GM23248 (cell line): ENCODE results near the gene RPS6KB2. TPM values are rescaled to one million over a fixed set of nuclear protein-coding genes. Genes with fewer than 3 reads are reported as not detected.
A peak's percentile ranks its signal among the peaks of the same experiment; 100 is the strongest.

Source experiments
- DNase-seq: peaks from one replicate; pipeline ENCODE4 v3.0.0-alpha.2; 2015
- H2AFZ ChIP-seq: fragments of 200-600 bp; sonication (generic); 2 replicates; pipeline ENCODE4 v1.6.1; 2016; ENCODE audit warnings: antibody characterized with exemption
- H3F3A ChIP-seq: fragments of 200-600 bp; sonication (generic); 2 replicates; pipeline ENCODE4 v1.6.1; 2016; ENCODE audit warnings: mild to moderate bottlenecking, antibody characterized with exemption, mixed run types; ENCODE audit not compliant: insufficient read depth
- H3K27ac ChIP-seq: fragments of 200-600 bp; sonication (generic); 2 replicates; pipeline ENCODE4 v1.5.1; 2016; ENCODE audit warnings: mild to moderate bottlenecking
- H3K27me3 ChIP-seq: fragments of 200-600 bp; sonication (generic); replicated peaks from 2 replicates; pipeline ENCODE4 v1.6.1; 2016; ENCODE audit warnings: mild to moderate bottlenecking; ENCODE audit not compliant: insufficient read depth
- H3K36me3 ChIP-seq: fragments of 200-600 bp; sonication (generic); 2 replicates; pipeline ENCODE4 v1.6.1; 2016; ENCODE audit warnings: low read depth, mild to moderate bottlenecking
- H3K4me1 ChIP-seq: fragments of 200-600 bp; sonication (generic); 2 replicates; pipeline ENCODE4 v1.6.1; 2016; ENCODE audit warnings: mild to moderate bottlenecking; ENCODE audit not compliant: insufficient read depth
- H3K4me2 ChIP-seq: fragments of 200-600 bp; sonication (generic); one replicate; pipeline ENCODE4 v1.6.1; 2016; ENCODE audit warnings: mild to moderate bottlenecking; ENCODE audit not compliant: unreplicated experiment
- H3K4me3 ChIP-seq: fragments of 200-600 bp; sonication (generic); 2 replicates; pipeline ENCODE4 v1.5.1; 2016; ENCODE audit warnings: mild to moderate bottlenecking
- H3K79me2 ChIP-seq: fragments of 200-600 bp; sonication (generic); 2 replicates; pipeline ENCODE4 v1.6.1; 2016; ENCODE audit warnings: mild to moderate bottlenecking; ENCODE audit not compliant: insufficient read depth
- H3K9ac ChIP-seq: fragments of 200-600 bp; sonication (generic); 2 replicates; pipeline ENCODE4 v1.6.1; 2016; ENCODE audit warnings: mild to moderate bottlenecking
- H3K9me2 ChIP-seq: fragments of 200-600 bp; sonication (generic); 2 replicates; pipeline ENCODE4 v1.6.1; 2016; ENCODE audit warnings: mixed run types, mild to moderate bottlenecking, moderate library complexity; ENCODE audit not compliant: insufficient read depth
- H3K9me3 ChIP-seq: fragments of 200-600 bp; sonication (generic); one replicate; pipeline ENCODE4 v1.6.1; 2017; ENCODE audit warnings: low read depth
- H4K20me1 ChIP-seq: fragments of 200-600 bp; sonication (generic); 2 replicates; pipeline ENCODE4 v1.6.0; 2016; ENCODE audit not compliant: insufficient read depth
- EZH2 ChIP-seq: fragments of 200-600 bp; sonication (generic); IDR thresholded peaks from 2 replicates; pipeline ENCODE4 v1.6.1; 2018; ENCODE audit warnings: antibody characterized with exemption, mild to moderate bottlenecking; ENCODE audit not compliant: insufficient read depth, poor library complexity, severe bottlenecking
- EZH2phosphoT487 ChIP-seq: fragments of 200-600 bp; sonication (generic); IDR thresholded peaks from 2 replicates; pipeline ENCODE4 v1.6.1; 2018; ENCODE audit warnings: antibody characterized with exemption, moderate library complexity, mild to moderate bottlenecking, low read depth; ENCODE audit not compliant: insufficient read depth
- WGBS, 2 experiments: methylation state at CpG; one replicate each; pipeline ENCODE4 v1.1.6; 2015 to 2017; ENCODE audit warnings: low lambda C conversion rate in 2 of 2, low coverage in 1 of 2; ENCODE audit errors: missing lambda C conversion rate in 2 of 2; 5-methylcytosine and 5-hydroxymethylcytosine counted together
- in situ Hi-C: fragments of 300-500 bp; cut with MboI; formaldehyde crosslinking; loops from 2 replicates; pipeline ENCODE4 v1.15.0; 2020
- polyA plus RNA-seq: library from polyadenylated mRNA; unstranded; fragments of >200 nt; fragmentation: Nextera tagmentation; extraction: Ambion mirVana; gene quantifications from 2 replicates; pipeline ENCODE4 v1.2.1, GENCODE V29; 2016
- total RNA-seq: library from RNA; depleted of rRNA; stranded (reverse); fragments of >200 nt; shearing (Covaris generic); gene quantifications from 2 replicates; pipeline ENCODE4 v1.2.3, GENCODE V29; 2014

Gene RPS6KB2
- total and polyA plus RNA-seq, 2 experiments from 2014 or later: 52.3 to 68.0 TPM

GRCh38 chr11:67418476-67419281 lies 9.6 kb upstream of the RPS6KB2 start:
- H3K27ac ChIP-seq: no peak overlapping the region
- no peak for TF ChIP-seq EZH2
- no peak for TF ChIP-seq EZH2phosphoT487
- no peak overlapping the region for H3K4me2 ChIP-seq
- no peak for DNase-seq
- H3K4me3 ChIP-seq: no peak overlapping the region
- H3K9me2 ChIP-seq: no peaks in the 10 kb centered on the region
- H4K20me1 ChIP-seq: no peaks in the 10 kb centered on the region
- no peak overlapping the region for H2AFZ ChIP-seq
- no peaks in the 10 kb centered on the region for H3K79me2 ChIP-seq
- in situ Hi-C loops: no loop called here
- WGBS, 2 experiments: 90 to 92% methylated on average over 24 to 25 of the region's 26 CpGs
- no peaks in the 10 kb centered on the region for H3K4me1 ChIP-seq
- H3K36me3 ChIP-seq: no peaks in the 10 kb centered on the region
- no peaks in the 10 kb centered on the region for H3F3A ChIP-seq
- H3K27me3 ChIP-seq: no peaks in the 10 kb centered on the region
- no peaks in the 10 kb centered on the region for H3K9me3 ChIP-seq
- H3K9ac ChIP-seq: no peak overlapping the region

- Histone ChIP-seq H3K9me2 (no peaks in the 10 kb centered on the region), H3K27ac (no peak overlapping the region), H4K20me1 (no peaks in the 10 kb centered on the region), H3K4me3 (no peak overlapping the region), H3K79me2 (no peaks in the 10 kb centered on the region), H3K9me3 (no peaks in the 10 kb centered on the region), H3K4me2 (no peak overlapping the region), H3K4me1 (no peaks in the 10 kb centered on the region), H2AFZ (no peak overlapping the region), H3K9ac (no peak overlapping the region), H3K27me3 (no peaks in the 10 kb centered on the region), H3F3A (no peaks in the 10 kb centered on the region), H3K36me3 (no peaks in the 10 kb centered on the region)
- in situ Hi-C loops: no loop called here
- WGBS, 2 experiments: 85 to 93% methylated on average over 19 to 21 of the region's 21 CpGs
- TF ChIP-seq EZH2 (no peak), EZH2phosphoT487 (no peak)
- no peak for DNase-seq
Observed at GRCh38 chr11:67419325-67420049, 8.8 kb upstream of the RPS6KB2 start.

GRCh38 chr11:67420147-67420645 lies 8.1 kb upstream of the RPS6KB2 start:
- TF ChIP-seq EZH2phosphoT487 (no peak), EZH2 (no peak)
- H3K9me2 ChIP-seq: no peaks in the 10 kb centered on the region
- H3F3A ChIP-seq: no peaks in the 10 kb centered on the region
- H3K79me2 ChIP-seq: no peaks in the 10 kb centered on the region
- no peaks in the 10 kb centered on the region for H3K9me3 ChIP-seq
- no peaks in the 10 kb centered on the region for H4K20me1 ChIP-seq
- H3K36me3 ChIP-seq: no peaks in the 10 kb centered on the region
- in situ Hi-C loops: no loop called here
- peak overlapping the region; percentile 78 for H3K4me3 ChIP-seq
- 40 to 59% methylated on average over 13 to 15 of the region's 15 CpGs for WGBS, 2 experiments
- peak overlapping the region; percentile 75 for H3K9ac ChIP-seq
- DNase-seq: no peak
- H3K27me3 ChIP-seq: no peaks in the 10 kb centered on the region
- 0 out of 2 replicates have a peak overlapping the region, but pooled peaks have one; percentile 36 for H3K27ac ChIP-seq
- peak overlapping the region; percentile 78 for H2AFZ ChIP-seq
- H3K4me1 ChIP-seq: no peaks in the 10 kb centered on the region
- peak overlapping the region; percentile 77 for H3K4me2 ChIP-seq

- Histone ChIP-seq H2AFZ (peak overlapping the region; percentile 78), H3K4me1 (no peaks in the 10 kb centered on the region), H3K79me2 (no peaks in the 10 kb centered on the region), H3K9ac (peak overlapping the region; percentile 75), H3K9me3 (no peaks in the 10 kb centered on the region), H3K27ac (peak overlapping the region; percentile 36; the same call in 1 of the 2 replicates), H3K9me2 (no peaks in the 10 kb centered on the region), H3K4me2 (peak overlapping the region; percentile 77), H4K20me1 (no peaks in the 10 kb centered on the region), H3K4me3 (peak overlapping the region; percentile 78), H3F3A (no peaks in the 10 kb centered on the region), H3K27me3 (no peaks in the 10 kb centered on the region), H3K36me3 (no peaks in the 10 kb centered on the region)
- DNase-seq: peak; percentile 95
- in situ Hi-C loops: no loop called here
- TF ChIP-seq EZH2phosphoT487 (no peak), EZH2 (no peak)
- 1% methylated on average over 42 to 48 of the region's 97 CpGs for WGBS, 2 experiments
Observed at GRCh38 chr11:67420646-67421429, 7.5 kb upstream of the RPS6KB2 start.
